ENCODE measurements around the gene ZMPSTE24.

ZMPSTE24 gene

DNA sequence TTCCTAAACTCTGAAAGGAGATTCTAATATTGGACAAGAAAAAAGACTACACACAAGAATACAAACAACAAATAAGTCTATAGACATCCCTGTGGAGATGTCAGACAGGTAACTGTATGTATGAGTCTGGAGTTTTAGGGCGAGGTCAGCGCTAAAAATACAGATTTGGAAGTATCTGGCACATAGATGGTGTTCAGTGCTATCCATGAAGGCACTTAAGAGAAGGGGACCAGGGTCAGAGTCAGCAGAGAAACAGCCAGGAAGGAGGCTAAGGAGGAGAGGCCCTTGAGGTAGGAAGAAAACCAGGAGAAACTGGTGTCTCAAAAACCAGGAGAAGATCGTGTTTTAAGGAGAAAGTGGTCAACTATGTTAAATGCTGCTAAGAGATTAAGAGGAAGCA, 18.1 kb downstream of the ZMPSTE24 start:
- 98 to 100% methylated on average over 3 of the region's 3 CpGs for WGBS, 2 experiments (ENCODE audit: insufficient coverage in 2 of 2)
- H3K9me3 ChIP-seq (ENCODE audit: control insufficient read depth, low read length) = no peaks in the 10 kb centered on the region
- H3K4me1 ChIP-seq (ENCODE audit: control insufficient read depth, insufficient read depth, low read length, poor library complexity, severe bottlenecking) = no peaks in the 10 kb centered on the region
- no peak overlapping the region for H3K4me3 ChIP-seq (ENCODE audit: extremely low read depth, insufficient read depth, low read length, poor library complexity, severe bottlenecking)
- no peak overlapping the region for H3K27ac ChIP-seq (ENCODE audit: low read depth, low read length, severe bottlenecking)
- H3K36me3 ChIP-seq (ENCODE audit: control insufficient read depth, insufficient read depth, low read length) = peaks cover 75% of the 10 kb centered on the region

DNA sequence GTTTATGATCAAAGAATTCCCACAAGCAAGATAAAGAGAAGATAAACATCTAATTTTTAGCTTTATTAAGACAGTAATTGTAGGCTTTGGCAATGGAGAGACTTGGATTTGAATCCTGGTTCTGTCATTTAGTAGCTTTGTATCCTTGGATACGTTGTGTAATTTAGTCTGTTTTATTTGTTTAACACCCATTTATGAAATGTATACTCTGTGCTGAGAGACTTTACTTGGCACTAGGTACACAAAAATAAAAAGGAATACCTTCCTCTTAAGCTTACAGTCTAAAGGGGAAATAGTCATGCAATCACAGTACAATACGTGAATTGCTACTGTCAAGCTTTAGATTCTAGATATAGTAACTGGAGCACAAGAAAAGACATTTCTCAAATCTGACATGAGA, 23.8 kb downstream of the ZMPSTE24 start:
- Histone ChIP-seq H3K4me3 (ENCODE audit: extremely low read depth, insufficient read depth, low read length, poor library complexity, severe bottlenecking) (no peak overlapping the region), H3K36me3 (ENCODE audit: control insufficient read depth, insufficient read depth, low read length) (peaks cover 76% of the 10 kb centered on the region), H3K4me1 (ENCODE audit: control insufficient read depth, insufficient read depth, low read length, poor library complexity, severe bottlenecking) (no peaks in the 10 kb centered on the region), H3K9me3 (ENCODE audit: control insufficient read depth, low read length) (no peaks in the 10 kb centered on the region), H3K27ac (ENCODE audit: low read depth, low read length, severe bottlenecking) (no peak overlapping the region)
- WGBS, 2 experiments (ENCODE audit: insufficient coverage in 2 of 2) = 100% methylated on average over 1 of the region's 2 CpGs

DNA sequence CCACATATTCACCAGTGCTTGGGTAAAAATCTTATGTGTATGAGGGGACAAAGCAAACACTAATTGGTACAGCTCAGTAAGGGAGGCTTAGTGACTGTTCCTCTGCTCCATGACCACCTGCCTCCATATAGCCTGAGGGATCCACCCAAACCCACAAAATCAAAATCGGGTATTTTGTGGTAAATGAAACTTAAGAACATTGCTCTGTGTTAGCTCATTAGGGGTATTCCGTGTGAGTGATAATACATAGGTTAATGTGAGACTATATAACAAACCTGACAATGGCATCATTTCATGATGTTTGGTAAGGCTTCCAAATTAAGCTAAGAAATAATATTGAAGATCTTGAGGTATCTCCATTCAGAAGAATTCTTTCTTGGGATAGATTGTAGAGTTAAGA, 33.3 kb downstream of the ZMPSTE24 start:
- WGBS, 2 experiments (ENCODE audit: insufficient coverage in 2 of 2) = no CpG with 5 or more reads among the region's 2 CpGs
- H3K4me1 ChIP-seq (ENCODE audit: control insufficient read depth, insufficient read depth, low read length, poor library complexity, severe bottlenecking) = no peaks in the 10 kb centered on the region
- H3K4me3 ChIP-seq (ENCODE audit: extremely low read depth, insufficient read depth, low read length, poor library complexity, severe bottlenecking) = no peak overlapping the region
- H3K27ac ChIP-seq (ENCODE audit: low read depth, low read length, severe bottlenecking) = no peak overlapping the region
- no peaks in the 10 kb centered on the region for H3K9me3 ChIP-seq (ENCODE audit: control insufficient read depth, low read length)
- peaks cover 72% of the 10 kb centered on the region for H3K36me3 ChIP-seq (ENCODE audit: control insufficient read depth, insufficient read depth, low read length)

DNA sequence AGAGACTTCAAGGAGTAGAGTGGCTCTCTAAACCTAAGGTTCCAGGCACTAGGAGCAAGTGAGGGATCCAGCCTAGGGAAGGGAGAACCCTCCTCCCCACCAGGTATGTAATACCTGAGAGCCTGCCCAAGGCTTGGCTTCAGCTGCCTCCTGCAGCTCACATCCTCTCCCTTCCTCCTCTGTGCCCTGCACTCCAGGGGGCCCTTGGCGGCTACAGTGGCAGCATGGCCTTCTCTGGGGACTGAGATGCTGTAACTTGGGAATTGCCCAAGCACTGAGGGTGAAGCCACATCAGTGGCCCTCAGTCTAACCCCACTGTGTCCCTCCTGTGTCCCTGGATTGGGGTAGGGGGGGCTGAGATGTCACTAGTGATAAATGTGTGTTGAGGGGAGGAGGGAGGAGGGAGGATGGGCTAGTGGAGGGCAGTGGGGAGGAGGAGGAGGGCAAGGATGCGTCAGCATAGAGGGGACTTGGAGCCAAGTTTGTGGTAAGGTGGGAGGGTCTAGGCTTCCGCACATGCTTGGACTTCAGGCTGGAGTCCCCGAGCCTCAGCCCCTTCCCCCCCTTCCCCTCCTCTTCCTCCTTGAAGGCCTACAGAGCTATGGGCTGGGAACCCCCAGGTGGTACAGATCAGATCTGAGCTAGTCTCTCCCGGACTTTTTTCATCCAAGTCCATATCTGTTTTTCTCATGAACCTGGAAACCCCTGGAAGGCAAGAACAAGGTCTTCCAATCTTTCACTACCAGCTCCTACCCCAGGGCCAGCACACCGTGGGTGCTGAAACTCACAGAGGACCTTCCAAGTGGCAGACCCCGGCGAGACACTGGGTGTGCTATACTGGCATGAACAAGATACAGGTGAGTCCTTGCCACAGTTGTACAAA, 41.6 kb downstream of the ZMPSTE24 start:
- no peak overlapping the region for H3K27ac ChIP-seq (ENCODE audit: low read depth, low read length, severe bottlenecking)
- no peak overlapping the region for H3K4me3 ChIP-seq (ENCODE audit: extremely low read depth, insufficient read depth, low read length, poor library complexity, severe bottlenecking)
- H3K4me1 ChIP-seq (ENCODE audit: control insufficient read depth, insufficient read depth, low read length, poor library complexity, severe bottlenecking) = no peaks in the 10 kb centered on the region
- H3K9me3 ChIP-seq (ENCODE audit: control insufficient read depth, low read length) = no peaks in the 10 kb centered on the region
- WGBS, 2 experiments (ENCODE audit: insufficient coverage in 2 of 2) = 75 to 88% methylated on average over 4 of the region's 8 CpGs
- H3K36me3 ChIP-seq (ENCODE audit: control insufficient read depth, insufficient read depth, low read length) = peaks cover 10% of the 10 kb centered on the region

DNA sequence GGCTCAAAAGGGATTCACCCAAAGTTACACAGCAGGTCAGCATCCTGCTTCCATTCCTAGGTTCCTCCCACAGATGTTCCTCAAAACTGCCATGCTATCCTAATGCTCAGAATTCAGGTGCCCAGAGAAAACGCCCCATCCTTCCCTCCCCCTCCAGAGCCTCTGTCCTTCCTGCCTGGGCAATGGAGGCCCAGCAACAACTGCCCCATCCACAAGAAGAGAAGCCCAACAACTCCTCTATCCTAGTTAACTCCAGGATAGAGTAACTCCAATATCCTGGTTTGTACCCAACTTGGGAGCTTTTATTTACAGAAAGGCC, 42.2 kb downstream of the ZMPSTE24 start:
- Histone ChIP-seq H3K27ac (ENCODE audit: low read depth, low read length, severe bottlenecking) (no peak overlapping the region), H3K4me3 (ENCODE audit: extremely low read depth, insufficient read depth, low read length, poor library complexity, severe bottlenecking) (no peak overlapping the region), H3K9me3 (ENCODE audit: control insufficient read depth, low read length) (no peaks in the 10 kb centered on the region), H3K36me3 (ENCODE audit: control insufficient read depth, insufficient read depth, low read length) (peaks cover 6% of the 10 kb centered on the region), H3K4me1 (ENCODE audit: control insufficient read depth, insufficient read depth, low read length, poor library complexity, severe bottlenecking) (no peaks in the 10 kb centered on the region)
- 80% methylated on average over 1 of the region's 1 CpG; no CpG with 5 or more reads in 1 of the 2 experiments for WGBS, 2 experiments (ENCODE audit: insufficient coverage in 2 of 2)

DNA sequence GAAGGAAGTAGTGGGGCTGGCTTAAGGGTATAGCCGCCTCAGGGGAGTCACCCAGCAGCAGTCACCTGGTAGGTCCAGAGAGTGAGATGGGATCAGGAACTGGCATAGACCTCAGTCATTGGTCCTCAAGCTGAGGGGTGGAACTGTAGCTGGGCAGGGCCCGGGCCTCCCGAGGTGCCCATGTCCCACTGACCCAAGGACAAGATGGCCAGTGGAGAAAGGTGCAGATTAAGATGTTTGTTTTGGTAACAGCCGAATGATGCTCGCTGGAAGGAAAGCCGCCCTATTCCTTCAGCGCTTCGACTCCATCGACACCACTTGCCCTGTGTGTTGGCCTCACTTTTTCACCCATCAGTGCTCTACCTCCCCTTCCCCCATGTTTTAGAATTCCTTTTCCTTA, 42.6 kb downstream of the ZMPSTE24 start:
- no peak overlapping the region for H3K27ac ChIP-seq (ENCODE audit: low read depth, low read length, severe bottlenecking)
- H3K36me3 ChIP-seq (ENCODE audit: control insufficient read depth, insufficient read depth, low read length) = peaks cover 6% of the 10 kb centered on the region
- H3K9me3 ChIP-seq (ENCODE audit: control insufficient read depth, low read length) = no peaks in the 10 kb centered on the region
- H3K4me1 ChIP-seq (ENCODE audit: control insufficient read depth, insufficient read depth, low read length, poor library complexity, severe bottlenecking) = no peaks in the 10 kb centered on the region
- H3K4me3 ChIP-seq (ENCODE audit: extremely low read depth, insufficient read depth, low read length, poor library complexity, severe bottlenecking) = no peak overlapping the region
- 92 to 94% methylated on average over 8 to 9 of the region's 9 CpGs for WGBS, 2 experiments (ENCODE audit: insufficient coverage in 2 of 2)

DNA sequence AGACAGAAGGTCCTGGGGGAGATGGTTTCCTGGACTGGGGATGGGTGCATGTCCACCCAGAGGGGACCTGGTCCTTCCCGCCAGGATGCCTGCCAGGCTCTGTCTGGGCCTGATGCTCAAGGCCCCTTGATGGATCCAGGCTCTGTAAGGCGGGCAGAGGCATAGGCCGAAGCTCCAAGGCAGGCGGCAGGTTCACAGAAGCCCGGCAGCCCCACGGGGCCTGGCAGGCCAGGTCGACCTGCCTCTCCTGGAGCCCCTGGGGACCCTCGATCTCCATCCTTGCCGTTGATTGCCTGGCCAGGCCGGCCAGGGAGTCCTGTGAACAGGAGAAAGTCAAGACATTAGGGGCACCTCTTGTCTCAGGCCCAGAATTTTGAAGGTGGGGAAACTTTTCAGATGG, 43.0 kb downstream of the ZMPSTE24 start:
- no peaks in the 10 kb centered on the region for H3K9me3 ChIP-seq (ENCODE audit: control insufficient read depth, low read length)
- H3K36me3 ChIP-seq (ENCODE audit: control insufficient read depth, insufficient read depth, low read length) = peaks cover 6% of the 10 kb centered on the region
- H3K27ac ChIP-seq (ENCODE audit: low read depth, low read length, severe bottlenecking) = no peak overlapping the region
- 91 to 93% methylated on average over 9 to 10 of the region's 10 CpGs for WGBS, 2 experiments (ENCODE audit: insufficient coverage in 2 of 2)
- H3K4me1 ChIP-seq (ENCODE audit: control insufficient read depth, insufficient read depth, low read length, poor library complexity, severe bottlenecking) = no peaks in the 10 kb centered on the region
- no peak overlapping the region for H3K4me3 ChIP-seq (ENCODE audit: extremely low read depth, insufficient read depth, low read length, poor library complexity, severe bottlenecking)

DNA sequence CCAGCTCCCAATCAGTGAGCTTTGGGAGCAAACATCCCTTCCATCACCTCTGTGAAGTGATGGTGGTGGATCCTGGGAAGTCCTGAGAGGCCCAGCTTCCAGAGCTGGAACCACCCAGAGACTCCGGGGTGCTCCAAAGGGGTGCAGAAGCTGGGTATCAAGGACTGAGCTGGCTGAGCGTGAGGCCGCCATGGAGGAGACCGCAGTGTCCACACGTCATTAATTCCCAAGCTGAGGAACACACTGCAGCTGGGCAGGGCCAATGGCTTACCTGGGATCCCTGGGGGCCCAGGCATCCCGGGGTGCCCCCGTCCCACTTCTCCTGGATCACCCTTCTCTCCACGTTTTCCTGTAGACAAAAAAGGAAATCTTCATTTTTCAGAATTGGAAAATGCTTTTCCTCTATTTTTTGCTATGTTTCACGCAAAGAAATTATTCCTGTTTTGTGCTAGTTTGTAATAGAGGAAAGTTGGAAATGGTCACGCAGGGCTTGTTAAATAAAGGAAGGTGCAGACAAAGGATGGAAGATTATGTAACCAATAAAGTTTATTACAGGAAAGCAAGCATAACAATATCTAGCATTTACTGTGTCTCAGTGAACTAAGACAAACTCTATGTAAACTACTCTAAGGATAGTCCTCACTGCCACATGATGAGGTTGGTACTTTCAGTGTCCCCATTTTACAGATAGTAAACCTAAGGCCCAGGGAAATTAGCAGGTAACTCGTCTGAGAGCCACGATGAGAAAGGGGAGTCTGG, 43.7 kb downstream of the ZMPSTE24 start:
- H3K4me3 ChIP-seq (ENCODE audit: extremely low read depth, insufficient read depth, low read length, poor library complexity, severe bottlenecking) = no peak overlapping the region
- no peaks in the 10 kb centered on the region for H3K4me1 ChIP-seq (ENCODE audit: control insufficient read depth, insufficient read depth, low read length, poor library complexity, severe bottlenecking)
- no peaks in the 10 kb centered on the region for H3K9me3 ChIP-seq (ENCODE audit: control insufficient read depth, low read length)
- H3K27ac ChIP-seq (ENCODE audit: low read depth, low read length, severe bottlenecking) = no peak overlapping the region
- peaks cover 6% of the 10 kb centered on the region for H3K36me3 ChIP-seq (ENCODE audit: control insufficient read depth, insufficient read depth, low read length)
- 91 to 93% methylated on average over 9 of the region's 12 CpGs for WGBS, 2 experiments (ENCODE audit: insufficient coverage in 2 of 2)

DNA sequence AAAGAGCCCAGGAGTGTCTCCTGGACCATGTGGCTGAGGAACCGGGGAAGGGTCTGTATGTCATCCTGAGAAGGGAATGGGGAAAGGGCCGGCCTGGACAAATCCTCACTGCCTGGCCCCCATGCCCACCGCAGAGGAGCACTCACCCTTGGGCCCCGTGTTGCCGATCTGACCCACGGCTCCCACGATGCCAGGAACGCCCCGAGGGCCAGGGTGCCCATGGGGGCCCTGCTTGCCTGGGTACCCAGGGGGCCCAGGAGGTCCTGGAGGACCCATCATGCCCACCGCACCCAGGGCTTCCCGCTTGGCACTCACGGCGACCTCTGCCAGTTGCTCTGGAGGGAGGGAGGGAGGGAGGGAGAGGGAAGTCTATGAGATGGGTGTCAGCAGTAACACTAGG, 44.4 kb downstream of the ZMPSTE24 start:
- Histone ChIP-seq H3K4me3 (ENCODE audit: extremely low read depth, insufficient read depth, low read length, poor library complexity, severe bottlenecking) (no peak overlapping the region), H3K9me3 (ENCODE audit: control insufficient read depth, low read length) (no peaks in the 10 kb centered on the region), H3K27ac (ENCODE audit: low read depth, low read length, severe bottlenecking) (no peak overlapping the region), H3K4me1 (ENCODE audit: control insufficient read depth, insufficient read depth, low read length, poor library complexity, severe bottlenecking) (no peaks in the 10 kb centered on the region), H3K36me3 (ENCODE audit: control insufficient read depth, insufficient read depth, low read length) (peaks cover 10% of the 10 kb centered on the region)
- WGBS, 2 experiments (ENCODE audit: insufficient coverage in 2 of 2) = 84 to 91% methylated on average over 8 to 13 of the region's 13 CpGs

DNA sequence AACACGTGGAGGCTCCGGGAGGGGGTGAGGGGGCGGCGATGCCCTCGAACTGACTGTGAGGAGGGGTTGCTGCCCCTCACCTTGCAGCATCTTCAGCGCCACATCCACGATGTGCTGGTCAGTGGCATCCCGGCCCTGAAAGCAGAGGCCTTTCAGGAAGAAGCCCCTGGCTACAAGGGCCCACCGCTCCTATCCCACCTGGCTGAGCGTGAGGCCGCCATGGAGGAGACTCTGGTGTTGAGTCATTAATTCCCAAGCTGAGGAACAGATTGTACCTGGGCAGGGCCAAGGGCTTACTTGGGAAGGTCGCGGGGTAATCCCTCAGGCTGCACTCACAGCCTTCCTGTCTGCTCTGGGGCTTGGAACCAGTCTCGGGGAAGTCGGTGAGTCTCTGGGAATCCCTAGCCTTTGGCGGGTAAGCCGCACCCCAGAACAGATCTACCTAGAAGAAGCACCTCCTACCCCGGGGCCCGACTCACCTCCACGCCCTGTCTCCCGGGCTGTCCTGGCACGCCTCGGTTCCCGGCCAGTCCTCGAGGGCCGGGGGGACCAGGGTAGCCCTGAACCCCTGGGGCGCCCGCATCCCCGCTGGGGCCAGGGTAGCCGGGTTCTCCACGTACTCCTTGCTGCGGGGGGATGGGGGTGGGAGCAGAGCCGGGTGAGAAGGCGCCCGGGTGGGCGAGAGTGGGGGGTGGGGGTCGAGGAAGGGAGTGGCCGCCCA, 45.2 kb downstream of the ZMPSTE24 start:
- no peak overlapping the region for H3K4me3 ChIP-seq (ENCODE audit: extremely low read depth, insufficient read depth, low read length, poor library complexity, severe bottlenecking)
- no peaks in the 10 kb centered on the region for H3K9me3 ChIP-seq (ENCODE audit: control insufficient read depth, low read length)
- no peak overlapping the region for H3K27ac ChIP-seq (ENCODE audit: low read depth, low read length, severe bottlenecking)
- 90 to 95% methylated on average over 18 to 29 of the region's 38 CpGs for WGBS, 2 experiments (ENCODE audit: insufficient coverage in 2 of 2)
- H3K4me1 ChIP-seq (ENCODE audit: control insufficient read depth, insufficient read depth, low read length, poor library complexity, severe bottlenecking) = no peaks in the 10 kb centered on the region
- peaks cover 10% of the 10 kb centered on the region for H3K36me3 ChIP-seq (ENCODE audit: control insufficient read depth, insufficient read depth, low read length)
